Measurements from ENCODE around the gene TOM1. TPM values are rescaled to one million over a fixed set of nuclear protein-coding genes. Genes with fewer than 3 reads are reported as not detected.
A peak's percentile ranks its signal among the peaks of the same experiment; 100 is the strongest.

TOM1 gene
- total and polyA plus RNA-seq, 2 donors (not counting 1 experiment from before 2014, with no cell fraction given), result 25.3 to 53.2 TPM

DNA sequence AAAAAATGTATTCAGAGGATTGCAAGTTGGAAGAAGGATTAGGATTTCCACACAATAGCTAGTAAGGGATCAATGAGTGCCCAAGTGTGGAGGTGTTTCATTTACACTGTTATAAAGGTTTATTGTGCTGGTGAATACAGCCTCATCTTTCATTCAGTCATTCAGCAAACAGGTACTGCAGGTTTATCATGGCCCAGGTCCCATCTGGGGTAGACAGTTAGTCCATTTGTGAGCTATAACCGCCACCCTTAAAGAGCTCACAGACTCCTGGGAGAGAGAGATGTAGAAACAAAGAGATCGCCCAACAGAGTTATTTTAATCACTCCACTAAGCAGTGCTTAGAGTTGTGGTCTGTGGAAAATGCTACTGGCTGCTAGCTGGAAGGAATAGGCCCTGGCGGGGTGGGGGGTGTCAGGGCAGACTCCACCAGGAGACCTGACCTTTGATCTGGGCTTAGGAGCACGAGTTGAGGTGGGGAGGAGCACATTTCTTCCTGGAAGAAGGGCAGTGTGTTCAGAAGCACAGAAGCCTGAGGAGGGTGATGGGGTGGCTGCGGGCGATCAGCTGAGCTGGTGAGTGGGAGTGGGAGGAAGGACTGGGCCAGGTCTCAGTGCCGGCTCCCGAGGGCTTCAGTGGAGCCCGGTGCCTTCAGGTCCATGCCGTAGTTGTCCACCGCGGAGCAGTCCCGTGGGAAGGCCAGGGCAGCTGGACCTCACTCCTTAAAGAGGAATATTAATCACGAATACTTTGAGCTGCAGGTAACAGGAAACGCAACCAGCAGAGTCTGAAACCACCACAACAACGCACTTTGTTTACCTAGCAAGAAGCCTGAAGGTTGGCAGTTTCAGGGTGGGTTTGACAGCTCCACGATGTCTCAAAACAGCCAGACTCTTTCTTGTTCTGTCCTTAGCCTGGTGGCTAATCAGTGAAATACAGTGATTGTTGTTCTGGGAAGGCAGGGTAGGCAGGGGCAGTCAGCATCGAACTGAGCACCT is 11.2 kb downstream of the TOM1 start:
- Histone ChIP-seq H3K4me1 (ENCODE audit: control insufficient read depth in 2 of 2, insufficient read depth in 2 of 2, low read length in 2 of 2) (peaks cover 30 to 55% of the 10 kb centered on the region in 2 donors), H3K4me2 (replicated peaks; ENCODE audit: low read depth, low read length, poor library complexity, severe bottlenecking) (no peak overlapping the region), H3K79me2 (ENCODE audit: control insufficient read depth, insufficient read depth, low read length) (peaks cover 40% of the 10 kb centered on the region), H3K9ac (ENCODE audit: low read length) (no peak overlapping the region), H3K9me3 (ENCODE audit: control extremely low read depth in 1 of 3, control insufficient read depth in 2 of 3, insufficient read depth in 1 of 3, low read length in 2 of 3) (no peaks in the 10 kb centered on the region), H4K20me1 (ENCODE audit: control insufficient read depth, insufficient read depth, low read length, poor library complexity, severe bottlenecking) (peaks cover 23% of the 10 kb centered on the region), H3K27ac (ENCODE audit: low read length in 2 of 2) (no peak overlapping the region), H3K27me3 (replicated peaks in 1 of 4; ENCODE audit: control extremely low read depth in 1 of 4, control insufficient read depth in 3 of 4, insufficient read depth in 4 of 4, low read length in 3 of 4) (no peaks in the 10 kb centered on the region), H3K36me3 (replicated peaks in 1 of 2; ENCODE audit: control extremely low read depth in 1 of 2, control insufficient read depth in 1 of 2, extremely low read depth in 1 of 2, insufficient read depth in 2 of 2, low read length in 1 of 2) (no peaks in the 10 kb centered on the region), H3K4me3 (ENCODE audit: control extremely low read depth in 1 of 5, extremely low read depth in 1 of 5, insufficient read depth in 1 of 5, low read depth in 2 of 5, low read length in 4 of 5) (no peak overlapping the region), H2AFZ (ENCODE audit: insufficient read depth, low read depth, low read length, poor library complexity, severe bottlenecking) (no peak overlapping the region)
- TF ChIP-seq, protein P1, sequence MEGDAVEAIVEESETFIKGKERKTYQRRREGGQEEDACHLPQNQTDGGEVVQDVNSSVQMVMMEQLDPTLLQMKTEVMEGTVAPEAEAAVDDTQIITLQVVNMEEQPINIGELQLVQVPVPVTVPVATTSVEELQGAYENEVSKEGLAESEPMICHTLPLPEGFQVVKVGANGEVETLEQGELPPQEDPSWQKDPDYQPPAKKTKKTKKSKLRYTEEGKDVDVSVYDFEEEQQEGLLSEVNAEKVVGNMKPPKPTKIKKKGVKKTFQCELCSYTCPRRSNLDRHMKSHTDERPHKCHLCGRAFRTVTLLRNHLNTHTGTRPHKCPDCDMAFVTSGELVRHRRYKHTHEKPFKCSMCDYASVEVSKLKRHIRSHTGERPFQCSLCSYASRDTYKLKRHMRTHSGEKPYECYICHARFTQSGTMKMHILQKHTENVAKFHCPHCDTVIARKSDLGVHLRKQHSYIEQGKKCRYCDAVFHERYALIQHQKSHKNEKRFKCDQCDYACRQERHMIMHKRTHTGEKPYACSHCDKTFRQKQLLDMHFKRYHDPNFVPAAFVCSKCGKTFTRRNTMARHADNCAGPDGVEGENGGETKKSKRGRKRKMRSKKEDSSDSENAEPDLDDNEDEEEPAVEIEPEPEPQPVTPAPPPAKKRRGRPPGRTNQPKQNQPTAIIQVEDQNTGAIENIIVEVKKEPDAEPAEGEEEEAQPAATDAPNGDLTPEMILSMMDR (IDR thresholded peaks at IDR 0.05), result no peak
- no peak for TF ChIP-seq EZH2 (IDR thresholded peaks at IDR 0.05; ENCODE audit: borderline replicate concordance, insufficient read depth, low read depth, low read length, poor library complexity, severe bottlenecking)
- peak overlapping the region; percentile 53 for H3K27ac Mint-ChIP-seq
- no peak for ATAC-seq (ENCODE audit: low read depth)
- DNase-seq, result no peak
- intact Hi-C loops (cut with micrococcal nuclease), result no loop called here
- ChIA-PET POLR2A (no interaction called here), CTCF (interaction anchor here (0.9 kb wide), 1 partner anchor 40 kb away, joined by 3 read pairs; no protein-coding TSS in a partner anchor)
- peak overlapping the region; percentile 43 for H3K4me3 Mint-ChIP-seq
- WGBS (ENCODE audit: insufficient coverage), result 80% methylated on average over 13 of the region's 18 CpGs
- H3K4me1 Mint-ChIP-seq, result peaks cover 62% of the 10 kb centered on the region
- H3K9me3 Mint-ChIP-seq (ENCODE audit: insufficient read depth), result no peaks in the 10 kb centered on the region
- H3K27me3 Mint-ChIP-seq, result no peaks in the 10 kb centered on the region

DNA sequence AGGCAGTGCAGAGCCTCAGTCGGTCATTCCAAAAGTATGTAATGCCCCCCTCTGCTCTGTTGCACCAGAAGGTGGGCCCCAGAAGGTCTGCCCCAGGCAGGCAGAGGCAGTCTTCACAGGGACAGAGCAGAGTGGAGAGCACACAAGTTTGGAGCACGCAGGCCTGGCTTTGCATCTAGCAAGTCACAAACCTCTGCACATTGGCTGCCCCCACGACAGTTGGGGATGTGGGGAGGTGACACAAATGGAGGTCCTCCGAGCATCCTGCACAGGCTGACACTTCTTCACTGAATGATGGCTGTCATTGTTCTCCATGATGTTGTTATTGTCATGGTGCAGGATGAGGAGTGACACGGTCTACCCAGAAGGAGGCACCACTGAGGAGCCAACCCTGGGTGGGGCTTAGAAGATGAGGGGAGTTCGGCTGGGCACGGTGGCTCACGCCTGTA is 11.9 kb downstream of the TOM1 start:
- Histone ChIP-seq H3K36me3 (replicated peaks in 1 of 2; ENCODE audit: control extremely low read depth in 1 of 2, control insufficient read depth in 1 of 2, extremely low read depth in 1 of 2, insufficient read depth in 2 of 2, low read length in 1 of 2) (peaks cover 0 to 2% of the 10 kb centered on the region in 2 experiments), H3K4me3 (ENCODE audit: control extremely low read depth in 1 of 5, extremely low read depth in 1 of 5, insufficient read depth in 1 of 5, low read depth in 2 of 5, low read length in 4 of 5) (no peak overlapping the region), H3K9me3 (ENCODE audit: control extremely low read depth in 1 of 3, control insufficient read depth in 2 of 3, insufficient read depth in 1 of 3, low read length in 2 of 3) (no peaks in the 10 kb centered on the region), H3K79me2 (ENCODE audit: control insufficient read depth, insufficient read depth, low read length) (peaks cover 33% of the 10 kb centered on the region), H3K4me1 (ENCODE audit: control insufficient read depth in 2 of 2, insufficient read depth in 2 of 2, low read length in 2 of 2) (peaks cover 24 to 49% of the 10 kb centered on the region in 2 donors), H3K4me2 (replicated peaks; ENCODE audit: low read depth, low read length, poor library complexity, severe bottlenecking) (no peak overlapping the region), H2AFZ (ENCODE audit: insufficient read depth, low read depth, low read length, poor library complexity, severe bottlenecking) (no peak overlapping the region), H3K9ac (ENCODE audit: low read length) (no peak overlapping the region), H4K20me1 (ENCODE audit: control insufficient read depth, insufficient read depth, low read length, poor library complexity, severe bottlenecking) (peaks cover 20% of the 10 kb centered on the region), H3K27me3 (replicated peaks in 1 of 4; ENCODE audit: control extremely low read depth in 1 of 4, control insufficient read depth in 3 of 4, insufficient read depth in 4 of 4, low read length in 3 of 4) (no peaks in the 10 kb centered on the region), H3K27ac (ENCODE audit: low read length in 2 of 2) (no peak overlapping the region)
- Mint-ChIP-seq H3K9me3 (ENCODE audit: insufficient read depth) (no peaks in the 10 kb centered on the region), H3K27me3 (no peaks in the 10 kb centered on the region), H3K4me1 (peaks cover 56% of the 10 kb centered on the region), H3K27ac (no peak overlapping the region), H3K4me3 (no peak overlapping the region)
- ChIA-PET POLR2A (no interaction called here), CTCF (no interaction called here)
- ATAC-seq (ENCODE audit: low read depth) (no peak), DNase-seq (no peak)
- intact Hi-C loops (cut with micrococcal nuclease), result no loop called here
- 94% methylated on average over 6 of the region's 8 CpGs for WGBS (ENCODE audit: insufficient coverage)
- TF ChIP-seq, protein P1 (IDR thresholded peaks at IDR 0.05), result no peak
- TF ChIP-seq EZH2 (IDR thresholded peaks at IDR 0.05; ENCODE audit: borderline replicate concordance, insufficient read depth, low read depth, low read length, poor library complexity, severe bottlenecking), result no peak

Measured in B cell (primary cell).